ENCODE results near the gene CROCC.
"Not testable (repeated sequence)": the region's sequence is repeated elsewhere in the genome, so short reads cannot be mapped to it uniquely, and the experiment has no call there.

CROCC gene

GRCh38 chr1:16921391-16922185 lies at the start of gene CROCC:
Gene CROCC (plus strand): TSS chr1:16921931. CDS start chr1:16922019, 88 bp downstream.
- peak; percentile 25 to 52 for DNase-seq

- peak in 1 of 2 experiments; percentile 16 for DNase-seq
Measured at GRCh38 chr1:16872152-16873075, 49.3 kb upstream of the CROCC start.

DNA sequence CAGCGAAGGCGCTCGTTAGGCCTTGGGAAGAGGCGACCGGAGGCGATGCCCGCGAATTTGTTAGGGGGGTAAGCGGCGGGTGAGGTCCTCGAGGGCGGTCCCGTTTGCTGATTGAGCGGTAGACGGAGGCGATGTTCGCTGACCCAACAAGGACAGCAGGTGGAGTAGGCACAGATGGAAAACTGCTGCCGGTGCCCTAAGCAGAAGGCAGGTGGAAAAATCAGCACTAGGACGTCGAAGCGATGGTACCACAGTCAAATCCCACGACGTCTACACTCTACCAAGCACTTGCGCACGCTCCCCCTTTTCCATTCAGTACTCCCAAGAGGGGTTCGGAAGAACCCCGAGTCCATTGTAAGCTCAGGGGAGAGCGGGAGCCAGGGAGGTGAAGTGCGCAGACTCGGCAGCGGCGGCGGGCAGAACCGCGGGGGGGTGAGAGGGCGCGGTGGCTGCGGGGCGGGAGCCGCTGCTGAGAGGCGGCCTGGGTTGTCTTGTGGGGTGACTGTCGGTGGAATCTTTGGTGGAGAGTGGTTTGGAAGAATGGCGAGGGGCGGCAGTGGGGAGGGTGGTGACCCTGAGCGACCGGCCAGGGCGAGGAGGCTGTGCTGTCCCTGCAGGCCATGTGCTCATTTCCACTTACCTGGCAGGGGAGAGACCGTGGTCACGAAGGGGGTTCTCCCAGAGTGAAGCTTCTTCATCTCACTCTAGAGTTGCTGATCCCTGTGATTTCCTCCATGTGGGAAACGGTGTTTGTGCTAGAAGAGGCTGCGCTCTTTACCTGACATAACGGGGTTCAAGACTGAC lies 48.5 kb upstream of the CROCC start:
- DNase-seq: not testable (repeated sequence)

DNA sequence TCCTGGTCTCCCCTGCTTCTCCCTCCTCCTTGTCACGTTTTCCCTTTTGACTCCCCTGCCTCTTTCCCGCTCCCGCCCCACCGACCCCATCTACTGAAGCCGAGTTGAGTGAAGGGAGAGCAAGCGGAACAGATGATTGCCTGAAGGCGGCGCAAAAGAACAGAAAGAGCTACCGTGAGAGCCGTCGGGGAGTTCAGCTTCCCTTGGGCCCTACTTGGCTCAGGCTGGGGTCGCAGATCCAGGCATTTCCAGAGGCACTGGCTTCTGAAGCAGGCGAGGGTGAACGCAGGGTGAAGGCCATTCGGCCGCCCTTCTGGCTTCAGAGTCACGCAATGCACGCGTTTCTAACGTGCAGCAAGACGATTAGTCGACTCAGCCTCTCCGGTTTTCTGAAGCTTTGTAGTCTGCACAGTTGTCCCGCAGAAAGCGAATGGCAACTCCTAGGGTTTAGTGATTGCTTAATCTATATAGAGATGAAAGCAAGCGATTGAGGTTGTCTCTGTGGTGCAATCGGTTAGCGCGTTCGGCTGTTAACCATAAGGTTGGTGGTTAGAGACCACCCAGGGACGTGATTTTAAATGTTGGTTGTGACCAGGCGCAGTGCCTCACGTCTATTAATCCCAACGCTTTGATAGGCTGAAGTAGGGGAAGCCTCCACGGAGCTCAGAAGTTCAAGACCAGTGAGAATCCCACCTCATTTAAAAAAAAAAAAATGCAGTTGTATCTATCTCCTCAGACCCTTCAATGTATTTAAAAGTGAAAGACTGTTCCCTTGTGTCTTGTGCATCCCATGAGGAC lies 46.6 kb upstream of the CROCC start:
- DNase-seq: not testable (repeated sequence)

DNA sequence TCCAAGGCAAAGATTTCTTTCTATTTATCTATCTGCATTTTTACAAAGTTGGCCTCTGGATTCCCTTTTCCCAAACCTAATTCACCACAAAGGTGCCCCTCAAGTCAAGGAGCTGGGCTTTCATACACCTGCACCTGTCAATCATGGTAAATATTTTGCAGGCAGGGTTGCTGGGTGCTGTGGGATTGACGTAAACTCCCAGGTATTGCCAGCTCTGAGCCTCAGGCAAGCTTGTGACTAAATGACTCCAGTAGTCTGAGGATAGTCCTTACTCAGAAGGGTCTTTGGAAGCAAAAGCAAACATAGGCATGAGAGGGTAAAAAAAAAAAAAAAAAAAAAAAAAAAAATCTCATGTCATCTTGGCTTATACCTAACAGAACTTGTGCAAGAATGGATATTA lies 40.0 kb upstream of the CROCC start:
- not testable (repeated sequence) for DNase-seq

GRCh38 chr1:16882986-16883385 lies 38.7 kb upstream of the CROCC start:
- no peak for DNase-seq

DNA sequence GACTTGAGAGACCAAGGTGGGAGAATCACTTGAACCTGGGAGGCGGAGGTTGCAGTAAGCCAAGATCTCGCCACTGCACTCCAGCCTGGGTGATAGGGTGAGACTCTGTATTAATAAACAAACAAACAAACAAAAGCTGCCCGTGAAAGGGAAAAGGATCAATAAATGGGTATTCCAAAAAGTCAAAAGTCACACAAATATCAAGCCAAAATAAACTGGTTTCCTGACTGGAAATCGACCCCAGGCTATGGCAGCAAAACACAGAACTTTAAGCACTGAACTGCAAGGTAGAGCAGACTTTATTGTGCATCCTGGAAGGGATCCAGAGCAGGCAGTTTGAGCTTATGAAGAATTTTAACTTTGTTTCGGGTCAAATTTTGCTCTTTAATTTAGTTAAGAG lies 37.2 kb upstream of the CROCC start:
- not testable (repeated sequence) for DNase-seq

GRCh38 chr1:16886860-16887605 lies 34.7 kb upstream of the CROCC start:
- DNase-seq: no peak

- peak in 1 of 2 experiments; percentile 30 for DNase-seq
Measured at GRCh38 chr1:16888860-16889816, 32.6 kb upstream of the CROCC start.

GRCh38 chr1:16890539-16891021 lies 31.2 kb upstream of the CROCC start:
- not testable (repeated sequence) for DNase-seq

- DNase-seq: not testable (repeated sequence)
Measured at GRCh38 chr1:16891057-16891456, 30.7 kb upstream of the CROCC start.

GRCh38 chr1:16892978-16893525 lies 28.7 kb upstream of the CROCC start:
- DNase-seq: not testable (repeated sequence)

GRCh38 chr1:16893796-16894195 lies 27.9 kb upstream of the CROCC start:
- not testable (repeated sequence) for DNase-seq

DNA sequence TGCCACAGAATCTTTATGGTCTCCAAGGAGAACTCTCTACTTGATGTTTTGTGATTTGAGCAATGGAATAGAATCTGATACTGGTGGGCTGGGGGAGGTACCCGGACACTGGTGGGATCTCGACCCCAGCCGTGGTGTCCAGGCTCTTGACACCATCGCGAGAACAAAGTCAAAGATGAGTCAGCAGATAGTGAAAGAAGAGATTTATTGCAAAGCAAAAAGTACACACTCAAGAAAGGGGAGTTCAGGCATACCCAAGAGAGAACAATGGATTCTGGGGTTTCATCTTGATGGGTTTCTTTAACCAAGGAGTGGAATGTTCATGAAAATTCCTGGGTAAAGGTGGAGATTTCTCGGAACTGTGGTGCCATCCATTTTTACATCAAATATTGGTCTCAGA lies 27.4 kb upstream of the CROCC start:
- DNase-seq: not testable (repeated sequence)

DNA sequence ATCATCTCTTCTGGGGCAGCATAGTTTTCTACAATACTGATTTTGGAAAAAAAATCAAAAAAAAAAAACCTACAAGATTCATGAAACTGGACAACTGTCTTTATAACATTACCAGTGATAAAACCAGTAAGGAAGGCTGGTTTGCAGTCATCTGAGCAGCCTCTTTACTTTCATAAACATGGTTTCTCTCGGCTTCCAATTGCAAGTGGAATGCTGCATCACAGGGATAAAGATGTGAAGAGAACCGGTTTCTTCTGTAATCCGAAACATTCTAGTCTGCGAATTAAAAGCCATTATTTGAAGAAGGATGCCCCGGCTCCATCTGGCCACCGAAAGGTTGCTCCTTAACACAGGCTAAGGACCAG lies 26.5 kb upstream of the CROCC start:
- not testable (repeated sequence) for DNase-seq

GRCh38 chr1:16895598-16896315 lies 26.0 kb upstream of the CROCC start, which contains the start of gene RNU1-2:
Gene RNU1-2 (plus strand): TSS chr1:16895980.
- DNase-seq: peak; percentile 68 to 92

- DNase-seq: not testable (repeated sequence)
Measured at GRCh38 chr1:16896316-16897055, 25.2 kb upstream of the CROCC start.

DNA sequence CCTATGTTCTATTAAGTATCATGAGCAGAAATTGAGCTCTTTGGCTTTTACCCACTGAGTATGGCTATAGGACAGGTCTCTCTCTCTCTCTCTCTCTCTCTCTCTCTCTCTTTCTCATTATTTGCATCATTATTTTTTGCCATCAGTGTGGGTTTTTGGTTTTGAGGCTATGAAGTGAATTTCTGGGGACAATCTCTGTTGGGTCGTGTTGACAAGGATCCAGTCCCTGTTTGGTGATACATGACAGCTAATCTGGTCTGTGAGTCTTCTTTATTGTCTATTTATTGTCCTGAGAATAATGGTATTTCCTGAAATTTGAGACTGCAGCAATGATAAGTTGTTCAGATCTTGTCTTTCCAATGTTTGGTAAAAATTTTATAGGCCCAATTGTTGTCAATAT lies 24.1 kb upstream of the CROCC start:
- DNase-seq: not testable (repeated sequence)

All from cerebellar nuclear complex (tissue), 1 donor.